HepG2 (cell line): ENCODE results near the gene PGS1. TPM values are rescaled to one million over a fixed set of nuclear protein-coding genes. Genes with fewer than 3 reads are reported as not detected.
A peak's percentile ranks its signal among the peaks of the same experiment; 100 is the strongest.

Source experiments
- CEBPG ChIP-seq: IDR thresholded peaks from 2 replicates; pipeline ENCODE4 v1.6.1; 2016
- CREB1 ChIP-seq, 2 experiments: fragments of 450-650 bp in 1 of 2; IDR thresholded peaks; 2 replicates each; pipeline ENCODE4 v1.6.1; 2016 to 2017; ENCODE audit warnings: control low read depth in 1 of 2, mild to moderate bottlenecking in 1 of 2, missing compliant biosample characterization in 1 of 2, missing genetic modification characterization in 1 of 2
- FOSL2 ChIP-seq: sonication (generic); formaldehyde crosslinking; IDR thresholded peaks from 2 replicates; pipeline ENCODE4 v1.4.0; 2020; ENCODE audit warnings: missing genetic modification reagents
- FUBP1 ChIP-seq: sonication (generic); formaldehyde crosslinking; IDR thresholded peaks from 2 replicates; pipeline ENCODE4 v1.5.1; 2020; ENCODE audit warnings: missing genetic modification reagents, mild to moderate bottlenecking, borderline replicate concordance
- GMEB1 ChIP-seq: sonication (generic); formaldehyde crosslinking; IDR thresholded peaks from 2 replicates; pipeline ENCODE4 v1.5.1; 2020; ENCODE audit warnings: missing genetic modification reagents, mild to moderate bottlenecking, borderline replicate concordance
- HNRNPL ChIP-seq: fragments of 200-400 bp; formaldehyde crosslinking; IDR thresholded peaks from 2 replicates; pipeline ENCODE4 v1.6.1; 2017; ENCODE audit warnings: mild to moderate bottlenecking, low read depth, low read length
- HNRNPLL ChIP-seq: fragments of 200-400 bp; formaldehyde crosslinking; IDR thresholded peaks from 2 replicates; pipeline ENCODE4 v1.6.1; 2017; ENCODE audit warnings: mild to moderate bottlenecking, low read depth, low read length; ENCODE audit not compliant: poor library complexity, severe bottlenecking
- MED1 ChIP-seq: sonication (generic); formaldehyde crosslinking; IDR thresholded peaks from 2 replicates; pipeline ENCODE4 v1.4.0; 2020; ENCODE audit warnings: missing genetic modification reagents
- NRL ChIP-seq: sonication (generic); formaldehyde crosslinking; IDR thresholded peaks from 2 replicates; pipeline ENCODE4 v1.5.0; 2020; ENCODE audit warnings: missing genetic modification reagents, mild to moderate bottlenecking, moderate library complexity, borderline replicate concordance
- SIN3A ChIP-seq: IDR thresholded peaks from 2 replicates; pipeline ENCODE4 v1.6.1; 2011; ENCODE audit warnings: low read depth, mild to moderate bottlenecking, control low read depth, low read length, borderline replicate concordance
- TFDP2 ChIP-seq: sonication (generic); formaldehyde crosslinking; IDR thresholded peaks from 2 replicates; pipeline ENCODE4 v1.4.0; 2020; ENCODE audit warnings: missing genetic modification reagents
- TGIF2 ChIP-seq: IDR thresholded peaks from 2 replicates; pipeline ENCODE4 v1.6.1; 2016; ENCODE audit warnings: control low read depth, missing compliant biosample characterization
- ZGPAT ChIP-seq: IDR thresholded peaks from 2 replicates; pipeline ENCODE4 v1.6.1; 2016; ENCODE audit warnings: mild to moderate bottlenecking
- ZNF17 ChIP-seq: sonication (generic); formaldehyde crosslinking; IDR thresholded peaks from 2 replicates; pipeline ENCODE4 v1.5.0; 2020; ENCODE audit warnings: mild to moderate bottlenecking, missing genetic modification reagents
- ZNF224 ChIP-seq: sonication (generic); formaldehyde crosslinking; IDR thresholded peaks from 2 replicates; pipeline ENCODE4 v1.5.0; 2020; ENCODE audit warnings: mild to moderate bottlenecking, missing genetic modification reagents
- ZNF7 ChIP-seq: IDR thresholded peaks from 2 replicates; pipeline ENCODE4 v1.6.1; 2016; ENCODE audit warnings: missing biosample characterization, missing genetic modification reagents
- ZNF773 ChIP-seq: sonication (generic); formaldehyde crosslinking; IDR thresholded peaks from 2 replicates; pipeline ENCODE4 v1.4.0; 2020; ENCODE audit warnings: missing genetic modification reagents, borderline replicate concordance
- ZNF784 ChIP-seq: sonication (generic); formaldehyde crosslinking; IDR thresholded peaks from 2 replicates; pipeline ENCODE4 v1.5.1; 2020; ENCODE audit warnings: missing genetic modification reagents, mild to moderate bottlenecking, borderline replicate concordance
- ZSCAN5A ChIP-seq: sonication (generic); formaldehyde crosslinking; IDR thresholded peaks from 2 replicates; pipeline ENCODE4 v1.8.0; 2022; ENCODE audit warnings: mild to moderate bottlenecking, missing genetic modification reagents, borderline replicate concordance
- polyA plus RNA-seq, 8 experiments: library from polyadenylated mRNA; depleted of rRNA in 3 of 8; stranded (reverse) in 7 of 8; unstranded in 1 of 8; fragments of >200 nt; fragmentation: Illumina TruSeq in 4 of 8; extraction: Trizol in 4 of 8; gene quantifications; 2 replicates each; pipeline versions ENCODE4 v1.2.1 to v1.2.3, GENCODE V29; 2011 to 2016; ENCODE audit warnings: low read depth in 4 of 8, missing spikeins in 1 of 8, mixed read lengths in 1 of 8; ENCODE audit not compliant: insufficient read depth in 1 of 8
- total RNA-seq, 5 experiments: library from RNA; depleted of rRNA; stranded (reverse); fragments of >200 nt; fragmentation: Illumina TruSeq; extraction: Trizol; gene quantifications; 2 replicates each; pipeline ENCODE4 v1.2.3, GENCODE V29; 2016; ENCODE audit warnings: low read depth in 1 of 5

Gene PGS1
- total and polyA plus RNA-seq, 2 of the 13 experiments (the other 11 are each of a cell fraction or from before 2014, with no cell fraction given), result 25.9 to 31.5 TPM

- TF ChIP-seq ZNF784 (CRISPR knock-in tag), result no peak
- TF ChIP-seq FOSL2 (CRISPR knock-in tag), result peak; percentile 48
- no peak for TF ChIP-seq NRL
- TF ChIP-seq HNRNPLL, result no peak
- TF ChIP-seq ZNF17 (CRISPR knock-in tag), result no peak
- no peak for TF ChIP-seq FUBP1 (CRISPR knock-in tag)
- TF ChIP-seq ZNF224 (CRISPR knock-in tag), result no peak
- TF ChIP-seq TGIF2 (CRISPR knock-in tag), result no peak
- TF ChIP-seq ZSCAN5A (CRISPR knock-in tag), result no peak
- no peak for TF ChIP-seq ZNF7 (CRISPR knock-in tag)
- TF ChIP-seq CREB1 (IDR thresholded peaks at IDR 0.05), result no peak
- no peak for TF ChIP-seq CREB1 (CRISPR knock-in tag; IDR thresholded peaks at IDR 0.05)
- no peak for TF ChIP-seq CEBPG (CRISPR knock-in tag)
- TF ChIP-seq ZNF773 (CRISPR knock-in tag), result no peak
- no peak for TF ChIP-seq GMEB1
- TF ChIP-seq MED1 (CRISPR knock-in tag), result no peak
- TF ChIP-seq HNRNPL, result peak; percentile 94
- 0 out of 2 replicates have a peak, but pooled peaks have one; percentile 53 for TF ChIP-seq SIN3A
- TF ChIP-seq TFDP2 (CRISPR knock-in tag), result no peak
- peak; percentile 64 for TF ChIP-seq ZGPAT
Observed at GRCh38 chr17:78396441-78397337, 18.2 kb downstream of the PGS1 start (continued).
